Measurements from ENCODE around the gene PRKAR2B.
A peak's percentile ranks its signal among the peaks of the same experiment; 100 is the strongest.

Gene PRKAR2B

GRCh38 chr7:107166736-107167426 is 122.4 kb downstream of the PRKAR2B start:
- DNase-seq, result no peak

GRCh38 chr7:107167483-107168232 is 123.2 kb downstream of the PRKAR2B start:
- peak in 1 of 2 donors; percentile 82 for DNase-seq

- DNase-seq, result peak; percentile 99 to 100
Observed at GRCh38 chr7:107168233-107169119, 124.0 kb downstream of the PRKAR2B start, which contains the start of gene HBP1. TSS of gene HBP1 (plus strand) at chr7:107169003. CDS start at chr7:107179894, 10,891 bp downstream.

- peak; percentile 90 to 92 for DNase-seq
Observed at GRCh38 chr7:107169120-107170050, 124.9 kb downstream of the PRKAR2B start.

- no peak for DNase-seq
Observed at GRCh38 chr7:107170051-107170915, 125.8 kb downstream of the PRKAR2B start.

- no peak for DNase-seq
Observed at GRCh38 chr7:107171496-107171895, 127.0 kb downstream of the PRKAR2B start.

- no peak for DNase-seq
Observed at GRCh38 chr7:107172276-107173032, 127.9 kb downstream of the PRKAR2B start.

GRCh38 chr7:107173191-107173590 is 128.7 kb downstream of the PRKAR2B start:
- DNase-seq, result no peak

GRCh38 chr7:107173691-107174406 is 129.3 kb downstream of the PRKAR2B start:
- DNase-seq, result no peak

- no peak for DNase-seq
Observed at GRCh38 chr7:107179326-107180164, 135.0 kb downstream of the PRKAR2B start.

- no peak for DNase-seq
Observed at GRCh38 chr7:107180378-107180777, 135.9 kb downstream of the PRKAR2B start.

GRCh38 chr7:107181172-107181571 is 136.7 kb downstream of the PRKAR2B start:
- no peak for DNase-seq

GRCh38 chr7:107185716-107186115 is 141.2 kb downstream of the PRKAR2B start:
- DNase-seq, result no peak

GRCh38 chr7:107186240-107186639 is 141.7 kb downstream of the PRKAR2B start:
- DNase-seq, result no peak

- DNase-seq, result no peak
Observed at GRCh38 chr7:107187774-107188173, 143.3 kb downstream of the PRKAR2B start.

- DNase-seq, result no peak
Observed at GRCh38 chr7:107190090-107190489, 145.6 kb downstream of the PRKAR2B start.

- DNase-seq, result no peak
Observed at GRCh38 chr7:107194052-107194451, 149.5 kb downstream of the PRKAR2B start.

- DNase-seq, result no peak
Observed at GRCh38 chr7:107196834-107197610, 152.5 kb downstream of the PRKAR2B start.
